DND-41 (cell line): ENCODE measurements around the gene PPDPF.

ENCODE experiments used
- ATAC-seq: fragments of 200-7000 bp; cut with Tn5 transposase; 3 replicates; pipeline ENCODE4 v1.9.1; 2021; ENCODE audit warnings: low read depth; ENCODE audit not compliant: insufficient read depth
- DNase-seq: peaks from one replicate; pipeline ENCODE4 v3.0.0-alpha.2; 2020
- H2AFZ ChIP-seq: 2 replicates; pipeline ENCODE4 v1.6.0; 2012; ENCODE audit warnings: low read depth, low read length
- H3K27ac ChIP-seq: 2 replicates; pipeline ENCODE4 v1.5.1; 2012; ENCODE audit warnings: low read length, inconsistent platforms
- H3K27me3 ChIP-seq: fragments of 200-600 bp; sonication (generic); 2 replicates; pipeline ENCODE4 v1.6.0; 2012; ENCODE audit warnings: low read length, mild to moderate bottlenecking, inconsistent platforms; ENCODE audit not compliant: insufficient read depth, poor library complexity
- H3K36me3 ChIP-seq: 2 replicates; pipeline ENCODE4 v1.5.1; 2012; ENCODE audit warnings: low read length, inconsistent platforms; ENCODE audit not compliant: insufficient read depth
- H3K4me1 ChIP-seq: 2 replicates; pipeline ENCODE4 v1.5.1; 2012; ENCODE audit warnings: mild to moderate bottlenecking, low read length; ENCODE audit not compliant: insufficient read depth
- H3K4me2 ChIP-seq: 2 replicates; pipeline ENCODE4 v1.6.0; 2012; ENCODE audit warnings: mild to moderate bottlenecking, moderate library complexity, low read length, inconsistent platforms; ENCODE audit not compliant: insufficient read depth
- H3K4me3 ChIP-seq, 2 experiments: fragments of 200-600 bp in 1 of 2; shearing (Covaris generic) in 1 of 2; 2 replicates each; pipeline ENCODE4 v1.5.1; 2012 to 2016; ENCODE audit warnings: inconsistent platforms in 2 of 2, low read length in 2 of 2, mild to moderate bottlenecking in 2 of 2, low read depth in 1 of 2, moderate library complexity in 1 of 2
- H3K79me2 ChIP-seq: 2 replicates; pipeline ENCODE4 v1.6.0; 2012; ENCODE audit warnings: low read length, inconsistent platforms; ENCODE audit not compliant: insufficient read depth
- H3K9ac ChIP-seq: 2 replicates; pipeline ENCODE4 v1.6.0; 2012; ENCODE audit warnings: low read depth, mild to moderate bottlenecking, inconsistent platforms, low read length, moderate library complexity
- H3K9me3 ChIP-seq: 2 replicates; pipeline ENCODE4 v1.5.1; 2012; ENCODE audit warnings: low read length, moderate library complexity, mild to moderate bottlenecking, inconsistent platforms; ENCODE audit not compliant: insufficient read depth, severe bottlenecking
- H4K20me1 ChIP-seq: 2 replicates; pipeline ENCODE4 v1.6.0; 2012; ENCODE audit warnings: low read length; ENCODE audit not compliant: insufficient read depth
- EZH2 ChIP-seq: IDR thresholded peaks from 3 replicates; pipeline ENCODE4 v1.6.1; 2012; ENCODE audit warnings: borderline replicate concordance, low read depth, mild to moderate bottlenecking, moderate library complexity, low read length, inconsistent platforms; ENCODE audit not compliant: severe bottlenecking
- TF ChIP-seq, protein P1 (sequence below): IDR thresholded peaks from 2 replicates; pipeline ENCODE4 v1.5.1; 2012; ENCODE audit warnings: borderline replicate concordance, low read length, moderate library complexity, mild to moderate bottlenecking; ENCODE audit not compliant: poor library complexity, severe bottlenecking; ENCODE audit errors: extremely low read depth

PPDPF gene

DNA sequence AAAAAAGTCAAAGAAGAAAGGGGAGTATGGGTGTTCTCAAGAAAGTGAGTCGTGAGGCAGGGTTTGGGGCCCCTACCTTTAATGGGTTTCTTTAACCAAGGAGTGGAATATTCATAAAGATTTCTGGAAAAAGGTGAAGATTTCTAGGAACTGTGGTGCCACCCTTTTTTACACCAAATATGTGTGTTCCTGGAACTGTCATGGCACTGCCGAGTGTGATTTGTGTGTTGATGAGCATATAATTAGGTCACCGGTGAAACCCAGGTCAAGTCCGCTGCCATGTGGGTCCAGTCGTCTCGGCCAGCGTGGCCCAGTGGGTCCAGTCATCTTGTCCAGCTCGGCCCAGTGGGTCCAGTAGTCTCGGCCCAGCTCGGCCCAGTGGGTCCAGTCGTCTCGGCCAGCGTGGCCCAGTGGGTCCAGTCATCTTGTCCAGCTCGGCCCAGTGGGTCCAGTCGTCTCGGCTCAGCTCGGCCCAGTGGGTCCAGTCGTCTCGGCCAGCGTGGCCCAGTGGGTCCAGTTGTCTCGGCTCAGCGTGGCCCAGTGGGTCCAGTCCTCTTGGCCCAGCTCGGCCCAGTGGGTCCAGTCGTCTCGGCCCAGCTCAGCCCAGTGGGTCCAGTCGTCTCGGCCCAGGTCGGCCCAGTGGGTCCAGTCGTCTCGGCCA lies 13.4 kb upstream of the PPDPF start:
- no peak overlapping the region for H3K9ac ChIP-seq
- H3K36me3 ChIP-seq, result no peaks in the 10 kb centered on the region
- no peaks in the 10 kb centered on the region for H3K4me1 ChIP-seq
- DNase-seq (no peak), ATAC-seq (no peak)
- H3K27me3 ChIP-seq, result peaks cover 5% of the 10 kb centered on the region
- no peaks in the 10 kb centered on the region for H3K79me2 ChIP-seq
- TF ChIP-seq EZH2, result no peak
- TF ChIP-seq, protein P1, sequence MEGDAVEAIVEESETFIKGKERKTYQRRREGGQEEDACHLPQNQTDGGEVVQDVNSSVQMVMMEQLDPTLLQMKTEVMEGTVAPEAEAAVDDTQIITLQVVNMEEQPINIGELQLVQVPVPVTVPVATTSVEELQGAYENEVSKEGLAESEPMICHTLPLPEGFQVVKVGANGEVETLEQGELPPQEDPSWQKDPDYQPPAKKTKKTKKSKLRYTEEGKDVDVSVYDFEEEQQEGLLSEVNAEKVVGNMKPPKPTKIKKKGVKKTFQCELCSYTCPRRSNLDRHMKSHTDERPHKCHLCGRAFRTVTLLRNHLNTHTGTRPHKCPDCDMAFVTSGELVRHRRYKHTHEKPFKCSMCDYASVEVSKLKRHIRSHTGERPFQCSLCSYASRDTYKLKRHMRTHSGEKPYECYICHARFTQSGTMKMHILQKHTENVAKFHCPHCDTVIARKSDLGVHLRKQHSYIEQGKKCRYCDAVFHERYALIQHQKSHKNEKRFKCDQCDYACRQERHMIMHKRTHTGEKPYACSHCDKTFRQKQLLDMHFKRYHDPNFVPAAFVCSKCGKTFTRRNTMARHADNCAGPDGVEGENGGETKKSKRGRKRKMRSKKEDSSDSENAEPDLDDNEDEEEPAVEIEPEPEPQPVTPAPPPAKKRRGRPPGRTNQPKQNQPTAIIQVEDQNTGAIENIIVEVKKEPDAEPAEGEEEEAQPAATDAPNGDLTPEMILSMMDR, result no peak
- no peak overlapping the region for H3K4me3 ChIP-seq
- H2AFZ ChIP-seq, result no peak overlapping the region
- no peak overlapping the region for H3K27ac ChIP-seq
- no peaks in the 10 kb centered on the region; the same call in 1 of the 2 replicates for H4K20me1 ChIP-seq
- peaks cover 3% of the 10 kb centered on the region for H3K9me3 ChIP-seq
- H3K4me2 ChIP-seq, result no peak overlapping the region

DNA sequence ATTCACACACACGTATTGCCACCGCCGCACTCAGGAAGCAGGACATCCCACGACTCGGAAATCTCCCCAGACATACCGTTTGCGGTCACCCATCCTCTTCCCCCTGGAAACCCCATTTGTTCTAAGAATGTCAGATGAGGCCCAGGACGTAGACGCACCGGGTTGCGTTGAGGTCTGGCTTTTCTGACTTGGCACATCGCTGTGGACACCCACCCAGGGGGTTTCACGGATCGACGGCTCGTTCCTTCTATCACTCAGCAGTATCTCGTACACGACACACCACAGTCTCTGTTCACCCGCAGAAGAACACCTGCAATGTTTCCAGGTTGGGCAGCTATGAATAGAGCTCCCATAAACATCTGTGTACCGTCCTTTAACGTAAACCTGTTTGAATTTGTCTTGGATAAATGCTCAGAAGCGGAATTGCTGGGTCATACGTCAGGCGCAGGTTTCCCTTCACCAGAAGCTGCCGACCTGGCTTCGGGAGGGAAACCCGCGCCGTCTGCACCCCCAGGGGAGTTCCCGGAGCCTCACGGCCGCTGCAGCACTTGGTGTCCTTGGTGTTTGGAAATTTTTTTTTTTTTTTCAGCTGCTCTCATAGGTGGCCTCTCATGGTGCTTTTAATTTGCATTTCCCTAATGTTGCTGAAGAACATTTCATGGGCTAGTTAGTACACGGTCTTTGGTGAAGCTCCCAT lies 12.3 kb upstream of the PPDPF start:
- H3K36me3 ChIP-seq, result no peaks in the 10 kb centered on the region
- no peak overlapping the region for H3K4me3 ChIP-seq
- DNase-seq (no peak), ATAC-seq (no peak)
- H4K20me1 ChIP-seq, result no peaks in the 10 kb centered on the region; the same call in 1 of the 2 replicates
- no peaks in the 10 kb centered on the region for H3K79me2 ChIP-seq
- no peak overlapping the region for H3K9ac ChIP-seq
- no peak for TF ChIP-seq EZH2
- TF ChIP-seq, protein P1, result no peak
- H3K4me1 ChIP-seq, result no peaks in the 10 kb centered on the region
- no peak overlapping the region for H3K27ac ChIP-seq
- peaks cover 3% of the 10 kb centered on the region for H3K9me3 ChIP-seq
- H3K27me3 ChIP-seq, result peaks cover 5% of the 10 kb centered on the region
- no peak overlapping the region for H3K4me2 ChIP-seq
- no peak overlapping the region for H2AFZ ChIP-seq

DNA sequence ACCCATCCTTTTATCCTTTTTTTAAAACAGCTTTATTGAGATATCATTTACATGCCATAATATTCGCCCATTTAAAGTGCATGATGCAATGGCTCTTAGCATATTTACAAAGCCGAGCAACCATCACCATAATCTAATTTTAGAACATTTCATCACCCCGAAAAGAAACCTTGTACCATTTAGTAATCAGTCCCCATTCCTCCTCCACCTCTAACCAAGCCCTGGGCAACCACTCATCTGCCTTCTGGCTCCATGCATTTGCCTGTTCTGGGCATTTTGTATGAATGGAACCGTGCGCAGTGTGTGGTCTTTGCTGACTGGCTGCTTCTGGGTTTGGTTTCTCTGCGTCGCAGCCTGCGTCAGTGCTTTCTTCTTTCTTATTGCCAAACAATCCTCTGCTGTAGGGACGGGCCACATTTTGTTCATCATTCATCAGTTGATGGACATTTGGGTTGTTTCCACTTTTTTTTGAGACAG lies 11.4 kb upstream of the PPDPF start:
- Histone ChIP-seq H4K20me1 (no peaks in the 10 kb centered on the region; the same call in 1 of the 2 replicates), H3K4me3 (no peak overlapping the region), H3K9ac (no peak overlapping the region), H3K27me3 (peaks cover 5% of the 10 kb centered on the region), H3K9me3 (peaks cover 3% of the 10 kb centered on the region), H3K27ac (no peak overlapping the region), H3K36me3 (no peaks in the 10 kb centered on the region), H3K4me1 (no peaks in the 10 kb centered on the region), H2AFZ (no peak overlapping the region), H3K4me2 (no peak overlapping the region), H3K79me2 (no peaks in the 10 kb centered on the region)
- ATAC-seq (no peak), DNase-seq (no peak)
- TF ChIP-seq EZH2, result no peak
- TF ChIP-seq, protein P1, result no peak
